GM12878 (cell line): ENCODE data around the gene PPP1R14B.

Experiments
- IKZF2 ChIP-seq, 2 experiments: fragments of 450-650 bp; IDR thresholded peaks; 2 replicates each; pipeline ENCODE4 v1.6.1; 2017; ENCODE audit warnings: mild to moderate bottlenecking in 2 of 2, moderate library complexity in 2 of 2
- POLR2AphosphoS5 ChIP-seq: IDR thresholded peaks from 2 replicates; pipeline ENCODE4 v1.6.1; 2011; ENCODE audit warnings: mild to moderate bottlenecking, low read length, inconsistent platforms
- SIX5 ChIP-seq: IDR thresholded peaks from 2 replicates; pipeline ENCODE4 v1.6.1; 2011; ENCODE audit warnings: mild to moderate bottlenecking, low read depth, low read length, moderate library complexity; ENCODE audit not compliant: severe bottlenecking

DNA sequence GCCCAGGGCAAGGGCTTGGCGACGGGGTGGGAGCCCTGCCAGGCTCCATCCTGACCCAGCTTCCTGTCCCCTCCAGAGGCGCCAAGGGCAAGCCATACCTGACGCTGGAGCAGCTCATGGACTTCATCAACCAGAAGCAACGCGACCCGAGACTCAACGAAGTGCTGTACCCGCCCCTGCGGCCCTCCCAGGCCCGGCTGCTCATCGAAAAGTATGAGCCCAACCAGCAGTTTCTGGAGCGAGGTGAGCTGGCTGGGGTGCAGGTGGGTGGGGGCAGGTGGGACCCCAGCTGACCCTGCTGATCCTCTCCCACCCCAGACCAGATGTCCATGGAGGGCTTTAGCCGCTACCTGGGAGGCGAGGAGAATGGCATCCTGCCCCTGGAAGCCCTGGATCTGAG, 9.6 kb upstream of the PPP1R14B start:
- TF ChIP-seq SIX5 (no peak), IKZF2 (IDR thresholded peaks at IDR 0.05) (no peak), POLR2AphosphoS5 (no peak)
